ENCODE data around the gene FAM110D.

DNA sequence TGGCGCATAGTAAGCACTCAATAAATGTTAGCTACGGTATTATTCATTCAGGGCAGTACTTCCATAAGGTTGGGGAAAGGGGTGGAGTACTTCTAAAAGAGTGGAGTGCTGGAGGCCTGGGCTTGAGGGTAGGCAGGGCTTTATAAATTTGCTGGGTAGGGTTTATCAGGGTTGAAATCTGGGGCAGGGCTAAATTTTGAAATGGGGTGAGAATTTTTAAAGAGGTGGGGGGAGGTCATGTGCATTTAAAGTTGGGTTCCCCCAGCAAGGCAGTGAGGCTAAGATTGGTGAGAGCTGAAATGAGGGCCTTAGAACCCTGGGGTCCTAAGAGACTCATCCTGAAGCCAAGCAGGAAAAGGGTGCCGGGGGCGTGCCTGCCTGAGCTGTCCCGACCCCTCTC lies 41.5 kb downstream of the FAM110D start:
- no peak for TF ChIP-seq POLR2AphosphoS5 (IDR thresholded peaks at IDR 0.05)
- TF ChIP-seq EP300 (conservative IDR thresholded peaks at IDR 0.05; ENCODE audit: poor library complexity, severe bottlenecking) = no peak
- TF ChIP-seq, protein P1, sequence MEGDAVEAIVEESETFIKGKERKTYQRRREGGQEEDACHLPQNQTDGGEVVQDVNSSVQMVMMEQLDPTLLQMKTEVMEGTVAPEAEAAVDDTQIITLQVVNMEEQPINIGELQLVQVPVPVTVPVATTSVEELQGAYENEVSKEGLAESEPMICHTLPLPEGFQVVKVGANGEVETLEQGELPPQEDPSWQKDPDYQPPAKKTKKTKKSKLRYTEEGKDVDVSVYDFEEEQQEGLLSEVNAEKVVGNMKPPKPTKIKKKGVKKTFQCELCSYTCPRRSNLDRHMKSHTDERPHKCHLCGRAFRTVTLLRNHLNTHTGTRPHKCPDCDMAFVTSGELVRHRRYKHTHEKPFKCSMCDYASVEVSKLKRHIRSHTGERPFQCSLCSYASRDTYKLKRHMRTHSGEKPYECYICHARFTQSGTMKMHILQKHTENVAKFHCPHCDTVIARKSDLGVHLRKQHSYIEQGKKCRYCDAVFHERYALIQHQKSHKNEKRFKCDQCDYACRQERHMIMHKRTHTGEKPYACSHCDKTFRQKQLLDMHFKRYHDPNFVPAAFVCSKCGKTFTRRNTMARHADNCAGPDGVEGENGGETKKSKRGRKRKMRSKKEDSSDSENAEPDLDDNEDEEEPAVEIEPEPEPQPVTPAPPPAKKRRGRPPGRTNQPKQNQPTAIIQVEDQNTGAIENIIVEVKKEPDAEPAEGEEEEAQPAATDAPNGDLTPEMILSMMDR (IDR thresholded peaks at IDR 0.05; ENCODE audit: poor library complexity, severe bottlenecking) = no peak
